Bronchial epithelial cell (primary cell): Measurements from ENCODE around the gene KDM2B. TPM values are rescaled to one million over a fixed set of nuclear protein-coding genes. Genes with fewer than 3 reads are reported as not detected.
A peak's percentile ranks its signal among the peaks of the same experiment; 100 is the strongest.

Experiments used
- DNase-seq: peaks from one replicate; pipeline ENCODE4 v3.0.0-alpha.2; 2010; ENCODE audit warnings: low read depth
- FAIRE-seq: peaks from 2 replicates; lab custom pipeline; 2011; peaks lifted over from hg19 to GRCh38; lab: Jason Lieb, UNC
- H3K27me3 ChIP-seq: 2 replicates; pipeline ENCODE4 v1.5.1; 2011; ENCODE audit warnings: low read length; ENCODE audit not compliant: control insufficient read depth, insufficient read depth
- H3K36me3 ChIP-seq: 2 replicates; pipeline ENCODE4 v1.5.1; 2011; ENCODE audit warnings: low read length; ENCODE audit not compliant: control insufficient read depth, insufficient read depth
- H3K4me3 ChIP-seq: 2 replicates; pipeline ENCODE4 v1.5.1; 2011; ENCODE audit warnings: mild to moderate bottlenecking, low read depth, low read length, control low read depth
- total RNA-seq: library from RNA; depleted of rRNA; stranded (reverse); fragments of >200 nt; gene quantifications from 2 replicates; pipeline ENCODE4 v1.2.1, GENCODE V29; 2014
- TF ChIP-seq, protein P1 (sequence below): IDR thresholded peaks from 2 replicates; pipeline ENCODE4 v1.5.1; 2011; ENCODE audit warnings: mild to moderate bottlenecking, moderate library complexity, low read length, control low read depth, inconsistent platforms; ENCODE audit not compliant: insufficient read depth, severe bottlenecking

The KDM2B gene
- total RNA-seq, 1 donor from 2014 or later, result 14.2 TPM

GRCh38 chr12:121514184-121514742 is 66.6 kb downstream of the KDM2B start:
- H3K36me3 ChIP-seq, result no peaks in the 10 kb centered on the region
- FAIRE-seq, result no peak

DNA sequence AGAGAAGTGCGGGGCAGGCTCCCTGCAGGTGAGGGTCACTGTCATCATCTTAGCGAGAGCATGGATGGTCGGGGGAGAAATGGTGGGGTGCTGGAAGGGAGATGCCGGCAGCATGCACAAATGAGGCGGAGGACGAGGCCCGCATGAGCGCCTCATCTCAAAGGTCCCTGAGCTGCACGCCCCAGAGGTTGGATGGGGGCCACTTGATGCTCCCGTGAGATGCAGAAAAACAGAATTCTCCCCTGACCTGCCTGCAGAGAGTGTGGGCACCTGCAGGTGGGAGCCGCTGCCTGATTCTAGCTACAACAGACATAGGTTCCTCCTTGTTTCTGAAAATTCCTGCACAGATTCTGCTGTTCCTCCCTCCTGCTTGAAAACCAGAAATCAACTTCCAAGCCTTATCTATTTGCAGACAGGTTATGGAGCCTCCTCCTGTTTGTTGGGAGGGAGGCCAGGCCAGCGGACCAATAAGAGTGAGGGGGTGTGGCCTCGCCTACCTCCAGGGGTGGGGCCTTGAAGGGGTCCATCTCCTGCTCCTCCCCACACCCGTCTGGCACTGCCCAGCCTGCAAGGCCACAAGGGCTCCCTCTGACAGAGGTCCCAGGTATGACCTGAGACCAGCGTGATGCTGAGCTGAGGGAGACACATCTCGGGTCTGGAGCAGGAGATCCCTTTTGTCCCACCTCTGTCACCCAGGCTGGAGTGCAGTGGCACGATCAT is 67.2 kb downstream of the KDM2B start:
- DNase-seq, result peak; percentile 16
- Histone ChIP-seq H3K27me3 (no peaks in the 10 kb centered on the region), H3K4me3 (no peak overlapping the region), H3K36me3 (no peaks in the 10 kb centered on the region)
- TF ChIP-seq, protein P1, sequence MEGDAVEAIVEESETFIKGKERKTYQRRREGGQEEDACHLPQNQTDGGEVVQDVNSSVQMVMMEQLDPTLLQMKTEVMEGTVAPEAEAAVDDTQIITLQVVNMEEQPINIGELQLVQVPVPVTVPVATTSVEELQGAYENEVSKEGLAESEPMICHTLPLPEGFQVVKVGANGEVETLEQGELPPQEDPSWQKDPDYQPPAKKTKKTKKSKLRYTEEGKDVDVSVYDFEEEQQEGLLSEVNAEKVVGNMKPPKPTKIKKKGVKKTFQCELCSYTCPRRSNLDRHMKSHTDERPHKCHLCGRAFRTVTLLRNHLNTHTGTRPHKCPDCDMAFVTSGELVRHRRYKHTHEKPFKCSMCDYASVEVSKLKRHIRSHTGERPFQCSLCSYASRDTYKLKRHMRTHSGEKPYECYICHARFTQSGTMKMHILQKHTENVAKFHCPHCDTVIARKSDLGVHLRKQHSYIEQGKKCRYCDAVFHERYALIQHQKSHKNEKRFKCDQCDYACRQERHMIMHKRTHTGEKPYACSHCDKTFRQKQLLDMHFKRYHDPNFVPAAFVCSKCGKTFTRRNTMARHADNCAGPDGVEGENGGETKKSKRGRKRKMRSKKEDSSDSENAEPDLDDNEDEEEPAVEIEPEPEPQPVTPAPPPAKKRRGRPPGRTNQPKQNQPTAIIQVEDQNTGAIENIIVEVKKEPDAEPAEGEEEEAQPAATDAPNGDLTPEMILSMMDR, result no peak
- no peak for FAIRE-seq

More at GRCh38 chr12:121514184-121514742, 66.6 kb downstream of the KDM2B start:
- Histone ChIP-seq H3K4me3 (no peak overlapping the region), H3K27me3 (no peaks in the 10 kb centered on the region)
- no peak for DNase-seq
- TF ChIP-seq, protein P1, result no peak

DNA sequence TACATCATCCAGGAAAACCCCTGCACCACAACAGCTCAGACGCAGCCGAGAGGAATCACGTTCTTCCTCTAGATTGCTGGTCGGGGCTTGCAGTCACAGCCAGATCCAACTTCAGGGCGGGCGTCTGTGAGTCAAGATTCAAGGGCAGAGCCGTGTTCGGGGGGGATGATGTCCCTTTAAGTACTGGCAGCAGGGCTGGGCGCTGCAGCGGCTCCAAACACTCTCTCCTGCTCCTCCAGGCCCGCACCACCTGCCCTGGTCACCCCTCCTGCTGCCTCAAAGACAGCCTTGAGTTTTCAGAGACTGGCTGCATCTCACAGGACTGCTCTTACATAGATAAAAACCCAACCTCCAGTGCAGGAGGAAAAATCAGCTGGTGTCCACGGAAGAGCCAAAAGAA is 68.3 kb downstream of the KDM2B start:
- TF ChIP-seq, protein P1, result no peak
- Histone ChIP-seq H3K36me3 (no peaks in the 10 kb centered on the region), H3K4me3 (no peak overlapping the region), H3K27me3 (no peaks in the 10 kb centered on the region)
- FAIRE-seq (no peak), DNase-seq (peak; percentile 15)

DNA sequence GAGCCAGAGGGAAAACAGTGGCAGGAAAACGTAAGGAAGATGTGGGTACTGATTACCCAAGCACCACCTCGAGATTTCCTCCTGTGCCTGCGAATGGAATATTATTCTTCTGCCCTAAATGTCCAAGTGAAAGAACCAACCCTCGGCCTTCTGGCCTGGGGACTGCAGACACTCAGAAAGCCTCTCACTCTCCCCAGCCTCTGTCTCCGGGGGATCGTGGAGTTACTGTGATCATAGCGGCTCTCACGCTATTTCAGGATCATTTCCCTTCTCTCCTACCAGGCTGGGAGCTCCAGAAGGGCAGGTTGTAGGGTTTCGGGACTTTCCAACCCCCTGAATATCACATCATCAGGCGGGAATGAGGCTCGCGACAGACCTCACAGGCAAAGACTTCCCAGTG is 68.9 kb downstream of the KDM2B start:
- FAIRE-seq (no peak), DNase-seq (no peak)
- Histone ChIP-seq H3K36me3 (no peaks in the 10 kb centered on the region), H3K4me3 (no peak overlapping the region), H3K27me3 (no peaks in the 10 kb centered on the region)
- TF ChIP-seq, protein P1, result no peak

DNA sequence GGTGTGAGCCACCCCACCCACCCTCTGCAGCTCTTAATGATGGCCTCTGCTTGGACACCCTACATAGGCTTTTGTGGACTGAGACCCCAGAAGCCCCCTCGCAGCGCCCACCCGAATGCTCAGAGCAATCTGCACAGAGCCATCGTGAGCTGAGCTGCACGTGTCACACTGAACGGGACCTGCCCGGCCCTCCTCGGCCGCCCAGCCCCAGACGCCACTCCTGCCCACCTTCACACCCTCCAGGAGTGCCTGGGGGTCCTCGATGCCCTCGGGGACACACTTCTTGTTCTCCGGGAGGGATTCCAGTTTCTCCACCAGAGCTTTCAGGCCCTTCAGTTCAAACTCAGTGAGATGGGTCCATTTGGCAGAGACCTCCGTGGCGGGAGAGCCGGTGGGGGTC is 71.5 kb downstream of the KDM2B start:
- H3K36me3 ChIP-seq, result no peaks in the 10 kb centered on the region
- FAIRE-seq, result peak; percentile 55
- no peak for DNase-seq
- H3K27me3 ChIP-seq, result no peaks in the 10 kb centered on the region
- TF ChIP-seq, protein P1, result no peak
- H3K4me3 ChIP-seq, result no peak overlapping the region
